HL-60/S4 treated with phorbol 12-myristate 13-acetate at 8.2 ng/mL for 4 days and 3 days (cell line): ENCODE measurements around the gene FTO.

Experiments used
- in situ Hi-C: fragments of 300-500 bp; cut with MboI; formaldehyde crosslinking; loops from 2 replicates; pipeline ENCODE4 v1.15.0; 2022; ENCODE audit warnings: low sequenced_read_pairs

Gene FTO

DNA sequence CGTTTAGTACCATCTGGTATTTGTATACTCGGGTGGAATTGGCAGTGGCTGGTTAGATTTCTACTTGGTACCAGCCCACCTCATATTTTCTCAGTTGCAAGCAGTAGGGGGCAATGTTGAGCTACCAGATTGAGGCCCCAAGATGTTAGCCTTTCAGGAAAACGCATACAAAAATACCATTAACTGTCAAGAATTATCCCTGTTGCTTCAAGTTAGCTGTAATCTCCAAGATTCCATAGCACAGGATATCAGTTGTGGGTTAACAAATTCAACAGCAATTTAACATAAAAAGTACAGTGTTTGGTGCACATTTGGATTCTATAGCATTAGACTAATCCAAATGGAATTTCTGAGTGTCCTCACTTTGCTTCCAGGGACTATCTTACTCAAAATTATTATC is 188.2 kb downstream of the FTO start:
- in situ Hi-C loops: no loop called here

DNA sequence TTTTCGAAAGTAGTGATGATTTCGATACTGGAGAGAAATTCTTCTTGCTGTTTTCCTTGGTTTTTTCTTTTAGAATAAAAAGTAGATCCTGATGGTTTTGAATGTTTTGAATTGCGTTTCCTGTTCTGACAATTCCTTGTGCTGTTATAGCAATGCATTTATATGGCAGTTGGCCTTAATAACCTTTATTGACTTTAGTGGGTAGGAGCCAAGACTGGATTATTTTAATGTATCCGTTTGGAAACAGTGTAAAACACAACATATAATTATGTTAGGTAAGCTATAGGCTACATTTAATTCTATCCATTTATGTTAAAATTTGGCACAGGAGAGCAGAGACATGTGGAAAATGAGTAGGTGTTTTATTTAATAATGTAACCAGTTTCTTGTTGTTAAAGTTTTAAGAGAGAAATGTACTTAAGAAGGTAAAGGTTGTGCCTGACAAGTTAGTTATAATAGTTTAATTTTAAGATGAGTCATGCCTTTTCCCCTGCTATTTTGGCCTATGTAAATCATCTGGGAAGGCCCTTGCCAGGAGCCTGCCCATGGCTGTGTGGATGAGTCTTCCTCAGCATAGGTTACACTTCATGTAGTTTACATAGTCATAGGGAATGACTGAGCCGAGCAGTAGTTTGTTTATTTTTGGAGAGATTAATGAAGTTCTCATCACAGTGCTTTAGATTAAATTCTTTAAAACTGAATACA is 189.9 kb downstream of the FTO start:
- in situ Hi-C loops: no loop called here

DNA sequence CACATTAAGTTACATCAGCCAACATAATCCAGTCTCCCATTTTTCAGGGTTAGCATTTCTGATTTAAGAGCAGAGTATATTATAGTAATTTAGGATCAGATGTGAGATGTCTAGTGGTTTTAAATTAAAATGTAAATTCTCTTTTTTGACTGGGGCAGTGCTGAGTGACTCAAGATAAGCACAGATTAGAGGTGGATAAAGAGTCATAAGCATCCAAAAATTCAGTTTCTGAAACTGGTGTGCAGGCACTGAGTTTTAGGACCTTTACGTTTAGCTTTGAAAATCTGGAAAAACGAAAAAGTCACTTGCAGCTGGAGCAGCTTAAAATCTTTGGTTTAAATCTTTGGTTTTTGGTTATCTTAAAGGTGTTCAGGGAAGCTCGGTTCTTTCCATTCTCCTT is 190.7 kb downstream of the FTO start:
- in situ Hi-C loops: no loop called here

GRCh38 chr16:53895433-53895832 is 191.5 kb downstream of the FTO start:
- in situ Hi-C loops: no loop called here

DNA sequence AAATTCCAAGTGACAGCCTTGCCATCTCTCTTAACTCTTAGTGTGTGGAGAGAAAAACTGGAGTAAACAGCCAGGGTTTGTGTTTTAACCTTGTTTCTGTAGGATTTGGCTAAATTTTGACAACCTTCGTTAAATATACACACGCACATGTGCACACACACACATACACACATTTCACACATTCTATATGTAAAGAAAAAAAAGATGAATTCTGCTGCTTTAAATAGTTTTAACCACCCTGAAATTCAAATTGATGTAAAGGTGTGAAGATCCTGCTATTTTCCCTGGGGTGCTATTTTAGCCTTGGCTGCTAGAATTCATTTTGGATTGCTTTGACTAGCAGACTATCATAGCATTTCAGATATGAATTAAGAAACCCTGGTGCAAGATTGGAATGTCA is 191.9 kb downstream of the FTO start:
- in situ Hi-C loops: no loop called here

DNA sequence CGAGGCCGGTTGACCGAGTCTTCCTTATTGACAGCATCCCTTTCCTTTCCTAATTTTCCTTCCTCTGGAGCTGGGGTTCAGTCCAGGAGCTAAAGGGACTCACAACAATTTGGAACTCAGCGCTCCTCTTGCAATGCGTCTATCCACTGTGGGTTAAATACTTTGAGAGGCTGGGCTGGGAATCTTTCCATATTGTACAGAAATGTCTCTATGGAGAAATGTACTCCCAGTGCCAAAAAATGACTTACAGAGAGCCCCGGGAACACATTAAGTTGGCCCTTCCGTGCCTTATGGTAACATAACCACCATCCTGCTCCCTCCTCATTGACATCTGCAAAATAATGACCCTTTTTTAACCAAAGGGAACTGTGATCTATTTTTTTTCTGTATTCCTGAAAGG is 192.8 kb downstream of the FTO start:
- in situ Hi-C loops: no loop called here

GRCh38 chr16:53898993-53899392 is 195.0 kb downstream of the FTO start:
- in situ Hi-C loops: no loop called here

DNA sequence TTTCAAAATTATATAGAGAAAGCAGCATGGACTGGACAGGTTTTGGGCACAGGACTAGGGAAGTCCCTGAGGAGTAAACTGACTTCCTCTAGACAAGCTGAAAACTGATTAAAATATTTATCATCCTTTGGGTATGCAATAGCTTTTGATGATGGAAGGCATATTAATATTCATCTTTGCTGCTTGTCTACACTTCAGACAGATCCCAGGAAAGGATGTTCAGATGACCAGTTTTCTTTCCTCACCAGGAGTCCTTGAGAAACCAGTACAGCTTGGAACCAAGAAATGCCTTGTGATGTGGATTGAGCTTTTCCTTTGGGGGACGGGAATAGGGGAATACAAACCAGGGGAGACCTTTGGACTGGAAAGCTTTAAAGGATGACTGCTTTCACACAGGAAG is 195.5 kb downstream of the FTO start:
- in situ Hi-C loops: no loop called here

GRCh38 chr16:53900667-53901066 is 196.7 kb downstream of the FTO start:
- in situ Hi-C loops: no loop called here

- in situ Hi-C loops: no loop called here
Measured at GRCh38 chr16:53901408-53901807, 197.5 kb downstream of the FTO start.

DNA sequence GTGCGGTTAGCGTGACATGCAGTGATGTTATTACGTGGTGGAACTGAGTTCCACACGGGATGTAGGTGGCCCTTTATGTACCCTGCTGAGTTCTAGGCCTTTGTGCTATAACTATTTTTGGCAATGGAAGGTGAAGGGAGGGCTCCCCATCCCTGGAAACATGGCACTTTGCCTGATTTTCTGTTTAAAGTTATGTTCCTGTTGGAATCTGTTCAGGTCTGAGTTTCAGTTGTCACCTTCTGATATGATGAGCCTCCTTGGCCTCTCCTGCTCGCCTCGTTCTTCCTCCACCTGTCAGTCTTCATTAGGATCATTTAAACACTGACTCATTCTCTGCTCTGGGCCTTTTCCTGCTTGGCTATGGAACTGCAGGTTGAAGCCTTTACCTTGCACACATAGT is 200.6 kb downstream of the FTO start:
- in situ Hi-C loops: no loop called here

- in situ Hi-C loops: no loop called here
Measured at GRCh38 chr16:53905028-53905427, 201.1 kb downstream of the FTO start.

DNA sequence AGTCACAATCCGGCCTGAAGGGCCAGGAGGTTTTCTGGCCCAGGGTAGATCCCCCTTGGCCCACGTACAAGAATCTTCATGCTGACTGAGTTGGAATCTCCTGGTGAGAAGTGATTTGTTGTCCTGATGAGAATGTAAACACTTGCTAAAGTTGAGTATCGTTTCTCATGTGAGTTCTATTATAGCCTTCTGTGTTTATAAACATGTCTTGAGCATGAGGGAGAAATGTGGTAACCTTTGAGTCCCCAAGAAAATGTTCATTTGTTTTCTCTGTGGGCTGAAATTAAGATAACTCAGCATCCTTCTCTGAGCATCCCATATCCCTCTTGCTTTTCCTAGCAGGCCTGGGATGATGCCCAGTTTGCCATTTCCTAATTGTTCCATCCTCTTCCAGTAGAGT is 204.8 kb downstream of the FTO start:
- in situ Hi-C loops: no loop called here

DNA sequence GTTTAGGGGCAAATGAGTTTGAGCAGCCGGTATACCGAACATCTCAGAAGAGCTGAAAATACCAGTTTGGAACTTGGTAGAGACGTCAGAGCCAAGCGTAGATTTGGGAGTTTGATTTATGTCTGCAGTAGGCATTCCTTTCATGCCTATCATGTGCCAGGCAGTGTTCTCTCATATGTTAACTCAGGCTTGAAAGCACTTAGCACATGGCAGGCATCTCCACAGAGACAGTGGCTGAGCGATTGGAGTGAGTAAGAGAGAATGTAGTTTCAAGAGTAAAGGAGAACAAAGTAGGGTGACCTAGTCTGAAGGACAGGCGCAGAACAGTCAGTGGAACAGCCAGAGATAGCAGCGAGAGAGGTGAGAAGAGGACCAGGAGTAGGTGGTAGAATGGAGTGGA is 207.0 kb downstream of the FTO start:
- in situ Hi-C loops: no loop called here

DNA sequence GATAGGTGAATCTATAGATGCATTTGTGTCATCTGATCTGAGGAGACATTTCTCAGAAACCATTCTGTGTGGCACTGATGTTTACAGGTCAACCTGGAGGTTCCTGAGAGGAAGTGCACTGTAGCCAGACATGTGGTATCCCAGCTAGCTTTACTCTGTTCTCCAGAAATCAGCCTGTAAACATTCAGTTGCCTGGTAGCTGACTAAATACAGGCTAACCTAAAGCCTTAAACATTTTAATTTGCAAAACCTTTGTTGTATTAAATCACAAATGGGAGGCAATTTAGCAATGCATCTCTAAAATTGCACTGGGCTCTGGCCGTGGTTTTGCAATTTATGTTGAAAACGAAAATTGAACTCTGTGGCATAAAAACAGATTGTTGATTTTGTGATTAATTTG is 207.6 kb downstream of the FTO start:
- in situ Hi-C loops: no loop called here

- in situ Hi-C loops: no loop called here
Measured at GRCh38 chr16:53912155-53912554, 208.2 kb downstream of the FTO start.

DNA sequence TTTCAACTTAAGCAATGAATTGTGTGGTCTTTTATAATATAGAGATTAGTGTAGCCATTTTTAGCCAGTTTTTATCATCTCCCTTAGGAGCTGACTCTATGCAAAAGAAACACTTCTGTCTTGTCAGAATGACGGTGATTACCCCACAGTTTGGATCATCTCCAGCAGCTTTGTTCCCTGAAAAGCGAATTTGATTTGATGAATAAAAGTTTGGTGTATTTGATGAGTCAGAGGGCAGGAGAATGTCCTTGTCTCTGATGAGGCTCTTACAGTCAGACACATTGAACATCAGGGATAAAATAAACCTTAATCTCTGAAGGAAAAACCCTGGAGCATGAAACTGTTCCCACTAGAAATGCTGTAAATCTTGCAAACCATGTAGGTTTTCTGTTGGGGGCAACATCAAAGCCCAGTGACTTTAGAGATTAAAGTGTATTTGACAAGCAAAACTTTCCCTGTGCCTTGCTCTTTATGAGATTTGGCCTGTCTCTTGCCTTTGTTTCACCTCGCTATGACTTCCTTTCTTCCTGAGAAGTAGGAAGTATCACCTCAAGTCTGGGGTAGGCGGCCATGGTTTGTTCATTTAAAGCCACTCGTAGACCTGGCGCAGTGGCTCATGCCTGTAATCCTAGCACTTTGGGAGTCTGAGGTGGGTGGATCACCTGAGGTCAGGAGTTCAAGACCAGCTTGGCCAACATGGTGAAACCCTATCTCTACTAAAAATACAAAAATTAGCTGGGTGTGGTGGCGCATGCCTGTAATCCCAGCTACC is 209.3 kb downstream of the FTO start:
- in situ Hi-C loops: no loop called here

DNA sequence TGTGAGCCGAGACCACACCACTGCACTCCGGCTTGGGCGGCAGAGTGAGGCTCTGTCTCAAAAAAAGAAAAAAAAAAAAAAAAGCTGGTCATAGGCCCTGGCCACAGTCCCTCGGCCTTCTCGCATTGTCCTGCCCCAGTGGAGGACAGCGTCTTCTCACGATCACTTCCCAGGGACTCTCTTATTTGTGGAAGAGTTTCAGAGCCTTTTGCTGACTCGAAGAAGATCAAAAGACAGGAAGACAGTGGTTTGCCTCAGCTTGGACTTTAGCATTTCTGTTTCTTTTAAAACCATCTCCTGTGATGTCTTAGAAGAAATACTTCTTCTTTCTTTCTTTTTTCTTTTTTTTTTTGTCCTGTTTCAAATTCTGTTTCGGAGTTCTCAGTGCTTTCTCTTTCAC is 210.0 kb downstream of the FTO start:
- in situ Hi-C loops: no loop called here

GRCh38 chr16:53914736-53915135 is 210.8 kb downstream of the FTO start:
- in situ Hi-C loops: no loop called here

GRCh38 chr16:53915452-53916160 is 211.7 kb downstream of the FTO start:
- in situ Hi-C loops: no loop called here

DNA sequence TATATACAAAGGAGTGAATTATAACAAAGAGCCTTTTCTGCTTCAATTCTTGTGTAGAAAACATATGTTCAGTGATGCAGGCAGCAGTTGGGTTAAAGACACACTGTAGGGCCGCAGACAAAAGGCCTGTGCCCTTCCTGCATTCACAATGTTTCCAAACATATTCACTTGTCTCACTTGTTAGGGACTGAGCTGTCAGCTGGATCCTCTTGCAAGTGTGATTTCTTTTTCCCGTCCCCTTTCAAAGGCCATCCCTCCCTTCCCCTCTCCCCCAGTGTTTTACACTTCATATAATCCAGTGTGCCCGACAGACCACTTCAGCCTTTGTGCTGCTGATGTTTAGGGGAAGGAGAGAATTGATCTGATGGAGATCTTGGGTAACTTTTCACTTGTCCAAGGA is 217.0 kb downstream of the FTO start:
- in situ Hi-C loops: no loop called here
